Adrenal gland (tissue), 12 donors: ENCODE data around the gene ADGRG7. TPM values are rescaled to one million over a fixed set of nuclear protein-coding genes. Genes with fewer than 3 reads are reported as not detected.

Experiments used
- DNase-seq, 7 donors: peaks; one replicate each; pipeline ENCODE4 v3.0.0-alpha.2; 2019 to 2020
- H3K27ac ChIP-seq, 5 donors: fragments of 200-600 bp; sonication (generic) in 4 of 5; 1 replicate in 3 of 5; 2 replicates in 2 of 5; pipeline versions ENCODE4 v1.5.1 to v1.8.0; 2016 to 2020; ENCODE audit warnings: mild to moderate bottlenecking in 1 of 5
- H3K27me3 ChIP-seq: fragments of 200-600 bp; 2 replicates; pipeline ENCODE4 v1.8.0; 2021
- H3K36me3 ChIP-seq, 2 donors: fragments of 200-600 bp; replicated peaks in 1 of 2; 1 replicate in 1 of 2; 2 replicates in 1 of 2; pipeline versions ENCODE4 v1.5.1 to v1.8.0; 2018 to 2022
- H3K4me1 ChIP-seq, 2 donors: fragments of 200-600 bp; replicated peaks in 1 of 2; 1 replicate in 1 of 2; 2 replicates in 1 of 2; pipeline versions ENCODE4 v1.5.1 to v1.8.0; 2018 to 2021
- H3K4me3 ChIP-seq, 4 donors: fragments of 200-600 bp; sonication (generic) in 3 of 4; one replicate each; pipeline ENCODE4 v1.5.1; 2016 to 2018
- H3K9me3 ChIP-seq, 3 donors: fragments of 200-600 bp; sonication (generic) in 1 of 3; replicated peaks in 1 of 3; 1 replicate in 2 of 3; 2 replicates in 1 of 3; pipeline versions ENCODE4 v1.5.1 to v1.8.0; 2016 to 2021
- POLR2A ChIP-seq, 2 donors: fragments of 450-650 bp; IDR thresholded peaks; one replicate each; pipeline ENCODE4 v1.6.1; 2017; ENCODE audit warnings: antibody characterized with exemption in 2 of 2, mild to moderate bottlenecking in 2 of 2, moderate library complexity in 1 of 2
- WGBS, 4 donors: extraction: QIAGEN DNeasy Blood & Tissue Kit in 2 of 4; methylation state at CpG; one replicate each; pipeline versions ENCODE4 v1.1.5 to v1.1.7; 2013 to 2017; 5-methylcytosine and 5-hydroxymethylcytosine counted together
- intact Hi-C, 2 donors: fragments of 100-400 bp; cut with DNase I; formaldehyde crosslinking; loops; one replicate each; pipeline versions ENCODE4 v1.14.1 to v1.15.0; 2022 to 2023
- polyA plus RNA-seq, 3 donors: library from polyadenylated mRNA; stranded (reverse); fragments of 200-250 nt in 2 of 3; fragments of 350-450 nt in 1 of 3; fragmentation: Illumina TruSeq in 1 of 3; extraction: RNeasy Lipid Tissue Mini Kit (QIAGEN cat#74804) in 1 of 3; gene quantifications; one replicate each; pipeline ENCODE4 v1.2.3, GENCODE V29; 2013 to 2014
- total RNA-seq, 9 donors: library from RNA; depleted of rRNA in 4 of 9; stranded (reverse); fragments of >200 nt in 4 of 9; fragments of 120-200 nt in 1 of 9; fragmentation: NEBNext Ultra II Directional in 1 of 9; extraction: Animal tissue kit (Norgen Biotek cat#: 25700) in 1 of 9; gene quantifications; one replicate each; pipeline versions ENCODE4 v1.1.0 to v1.2.4, GENCODE V29; 2013 to 2023
- TF ChIP-seq, protein P1 (sequence below), 6 experiments: fragments of 450-650 bp in 4 of 6; fragments of 200-600 bp in 2 of 6; sonication (generic) in 1 of 6; IDR thresholded peaks; 1 replicate in 5 of 6; 2 replicates in 1 of 6; pipeline versions ENCODE4 v1.5.1 to v1.8.0; 2016 to 2021; ENCODE audit warnings: antibody characterized with exemption in 6 of 6, mild to moderate bottlenecking in 2 of 6, moderate library complexity in 1 of 6
- donor health status: healthy with polysubstance abuse.
- donor health status: Bipolar disorder and iron deficiency.
- donor health status: DM: yes; HTN: yes; CAD: no.
- donor health status: DM: no; HTN: no; CAD: no.
- donor health status: DM: no; HTN: no; CAD: no.
- donor health status: DM: yes; HTN: yes; CAD: no.

The ADGRG7 gene
- total and polyA plus RNA-seq, 12 donors: not detected

GRCh38 chr3:100719136-100719535 is 109.7 kb downstream of the ADGRG7 start:
- Histone ChIP-seq H3K4me3 (no peak overlapping the region), H3K27ac (no peak overlapping the region), H3K4me1 (peaks cover 0 to 26% of the 10 kb centered on the region in 2 donors), H3K36me3 (peaks cover 0 to 28% of the 10 kb centered on the region in 2 donors), H3K9me3 (no peaks in the 10 kb centered on the region), H3K27me3 (no peaks in the 10 kb centered on the region)
- TF ChIP-seq, protein P1, sequence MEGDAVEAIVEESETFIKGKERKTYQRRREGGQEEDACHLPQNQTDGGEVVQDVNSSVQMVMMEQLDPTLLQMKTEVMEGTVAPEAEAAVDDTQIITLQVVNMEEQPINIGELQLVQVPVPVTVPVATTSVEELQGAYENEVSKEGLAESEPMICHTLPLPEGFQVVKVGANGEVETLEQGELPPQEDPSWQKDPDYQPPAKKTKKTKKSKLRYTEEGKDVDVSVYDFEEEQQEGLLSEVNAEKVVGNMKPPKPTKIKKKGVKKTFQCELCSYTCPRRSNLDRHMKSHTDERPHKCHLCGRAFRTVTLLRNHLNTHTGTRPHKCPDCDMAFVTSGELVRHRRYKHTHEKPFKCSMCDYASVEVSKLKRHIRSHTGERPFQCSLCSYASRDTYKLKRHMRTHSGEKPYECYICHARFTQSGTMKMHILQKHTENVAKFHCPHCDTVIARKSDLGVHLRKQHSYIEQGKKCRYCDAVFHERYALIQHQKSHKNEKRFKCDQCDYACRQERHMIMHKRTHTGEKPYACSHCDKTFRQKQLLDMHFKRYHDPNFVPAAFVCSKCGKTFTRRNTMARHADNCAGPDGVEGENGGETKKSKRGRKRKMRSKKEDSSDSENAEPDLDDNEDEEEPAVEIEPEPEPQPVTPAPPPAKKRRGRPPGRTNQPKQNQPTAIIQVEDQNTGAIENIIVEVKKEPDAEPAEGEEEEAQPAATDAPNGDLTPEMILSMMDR (IDR thresholded peaks at IDR 0.05): no peak
- no peak for TF ChIP-seq POLR2A (IDR thresholded peaks at IDR 0.05)
- no peak for DNase-seq
- intact Hi-C loops: no loop called here
- WGBS, 4 donors: 34 to 57% (median 45%) methylated on average over 1 of the region's 1 CpG

- TF ChIP-seq, protein P1 (IDR thresholded peaks at IDR 0.05): no peak
- no peak for TF ChIP-seq POLR2A (IDR thresholded peaks at IDR 0.05)
- intact Hi-C loops: no loop called here
- WGBS, 4 donors: 83 to 86% (median 84%) methylated on average over 4 to 5 of the region's 5 CpGs
- H3K27ac ChIP-seq: no peak overlapping the region
- peaks cover 0 to 15% of the 10 kb centered on the region in 2 donors for H3K4me1 ChIP-seq
- no peaks in the 10 kb centered on the region for H3K27me3 ChIP-seq
- no peaks in the 10 kb centered on the region for H3K9me3 ChIP-seq
- DNase-seq: no peak
- H3K36me3 ChIP-seq: peaks cover 0 to 22% of the 10 kb centered on the region in 2 donors
- H3K4me3 ChIP-seq: no peak overlapping the region
Measured at GRCh38 chr3:100720426-100720825, 111.0 kb downstream of the ADGRG7 start.

- TF ChIP-seq POLR2A (IDR thresholded peaks at IDR 0.05): no peak
- TF ChIP-seq, protein P1 (IDR thresholded peaks at IDR 0.05): no peak
- DNase-seq: no peak
- H3K4me3 ChIP-seq: no peak overlapping the region
- H3K36me3 ChIP-seq: peaks cover 0 to 41% of the 10 kb centered on the region in 2 donors
- intact Hi-C loops: no loop called here
- no peaks in the 10 kb centered on the region for H3K9me3 ChIP-seq
- H3K27ac ChIP-seq: no peak overlapping the region
- no peaks in the 10 kb centered on the region for H3K27me3 ChIP-seq
- no peaks in the 10 kb centered on the region for H3K4me1 ChIP-seq
- WGBS, 4 donors: 96 to 99% (median 97%) methylated on average over 3 of the region's 3 CpGs
Measured at GRCh38 chr3:100725935-100726513, 116.6 kb downstream of the ADGRG7 start.

GRCh38 chr3:100726706-100727105 is 117.3 kb downstream of the ADGRG7 start:
- intact Hi-C loops: no loop called here
- Histone ChIP-seq H3K4me3 (no peak overlapping the region), H3K4me1 (no peaks in the 10 kb centered on the region), H3K27ac (no peak overlapping the region), H3K27me3 (no peaks in the 10 kb centered on the region), H3K36me3 (peaks cover 0 to 38% of the 10 kb centered on the region in 2 donors), H3K9me3 (no peaks in the 10 kb centered on the region)
- no peak for TF ChIP-seq POLR2A (IDR thresholded peaks at IDR 0.05)
- TF ChIP-seq, protein P1 (IDR thresholded peaks at IDR 0.05): no peak
- no peak for DNase-seq
- 83 to 100% (median 94%) methylated on average over 1 of the region's 1 CpG for WGBS, 4 donors
